ENCODE results near the gene KIF3C. TPM values are rescaled to one million over a fixed set of nuclear protein-coding genes. Genes with fewer than 3 reads are reported as not detected.
A peak's percentile ranks its signal among the peaks of the same experiment; 100 is the strongest.

Gene KIF3C
- total RNA-seq, 1 donor from 2014 or later = 13.2 TPM

GRCh38 chr2:25957743-25958142 lies 24.6 kb downstream of the KIF3C start:
- Mint-ChIP-seq H3K36me3 (peaks cover 13% of the 10 kb centered on the region), H3K27ac (no peak overlapping the region), H3K4me1 (peaks cover 9% of the 10 kb centered on the region), H3K27me3 (ENCODE audit: insufficient read depth, low read depth) (peaks cover 2% of the 10 kb centered on the region), H3K4me3 (no peak overlapping the region), H3K9me3 (no peaks in the 10 kb centered on the region)
- Histone ChIP-seq H3K79me2 (ENCODE audit: low read depth) (no peaks in the 10 kb centered on the region), H3K36me3 (no peaks in the 10 kb centered on the region), H3K27me3 (no peaks in the 10 kb centered on the region), H3K9ac (no peak overlapping the region), H4K20me1 (ENCODE audit: low read depth) (peaks cover 6% of the 10 kb centered on the region), H3F3A (ENCODE audit: low read depth) (peaks cover 5% of the 10 kb centered on the region), H3K27ac (no peak overlapping the region), H2AFZ (replicated peaks) (no peak overlapping the region), H3K9me3 (ENCODE audit: low read depth) (no peaks in the 10 kb centered on the region), H3K4me3 (no peak overlapping the region), H3K4me1 (no peaks in the 10 kb centered on the region), H3K4me2 (no peak overlapping the region)
- no peak for TF ChIP-seq CTCF (IDR thresholded peaks at IDR 0.05)
- no peak for DNase-seq (ENCODE audit: low spot score)

GRCh38 chr2:25955869-25956535 lies 26.3 kb downstream of the KIF3C start:
- H2AFZ ChIP-seq (replicated peaks) = no peak overlapping the region
- no peaks in the 10 kb centered on the region for H3K27me3 ChIP-seq
- peaks cover 13% of the 10 kb centered on the region for H3K36me3 Mint-ChIP-seq
- H3K4me1 Mint-ChIP-seq = peaks cover 2% of the 10 kb centered on the region
- H3F3A ChIP-seq (ENCODE audit: low read depth) = peaks cover 4% of the 10 kb centered on the region
- no peak overlapping the region for H3K27ac ChIP-seq
- H3K27ac Mint-ChIP-seq = no peak overlapping the region
- H3K4me2 ChIP-seq = no peak overlapping the region
- no peak overlapping the region for H3K4me3 Mint-ChIP-seq
- H3K9ac ChIP-seq = no peak overlapping the region
- H4K20me1 ChIP-seq (ENCODE audit: low read depth) = no peaks in the 10 kb centered on the region
- TF ChIP-seq CTCF (IDR thresholded peaks at IDR 0.05) = peak; percentile 18
- no peak for TF ChIP-seq EZH2phosphoT487 (IDR thresholded peaks at IDR 0.05)
- H3K27me3 Mint-ChIP-seq (ENCODE audit: insufficient read depth, low read depth) = peaks cover 2% of the 10 kb centered on the region
- H3K4me3 ChIP-seq = no peak overlapping the region
- H3K79me2 ChIP-seq (ENCODE audit: low read depth) = no peaks in the 10 kb centered on the region
- H3K36me3 ChIP-seq = no peaks in the 10 kb centered on the region
- DNase-seq (ENCODE audit: low spot score) = no peak
- H3K4me1 ChIP-seq = no peaks in the 10 kb centered on the region
- H3K9me3 ChIP-seq (ENCODE audit: low read depth) = no peaks in the 10 kb centered on the region
- no peaks in the 10 kb centered on the region for H3K9me3 Mint-ChIP-seq

GRCh38 chr2:25955036-25955435 lies 27.3 kb downstream of the KIF3C start:
- Histone ChIP-seq H3K36me3 (no peaks in the 10 kb centered on the region), H3K4me2 (no peak overlapping the region), H4K20me1 (ENCODE audit: low read depth) (no peaks in the 10 kb centered on the region), H2AFZ (replicated peaks) (no peak overlapping the region), H3K27me3 (no peaks in the 10 kb centered on the region), H3K4me3 (no peak overlapping the region), H3K9me3 (ENCODE audit: low read depth) (no peaks in the 10 kb centered on the region), H3K79me2 (ENCODE audit: low read depth) (no peaks in the 10 kb centered on the region), H3K27ac (no peak overlapping the region), H3F3A (ENCODE audit: low read depth) (peaks cover 4% of the 10 kb centered on the region), H3K9ac (no peak overlapping the region), H3K4me1 (no peaks in the 10 kb centered on the region)
- H3K4me1 Mint-ChIP-seq = no peaks in the 10 kb centered on the region
- peaks cover 2% of the 10 kb centered on the region for H3K27me3 Mint-ChIP-seq (ENCODE audit: insufficient read depth, low read depth)
- H3K9me3 Mint-ChIP-seq = no peaks in the 10 kb centered on the region
- H3K27ac Mint-ChIP-seq = no peak overlapping the region
- no peak overlapping the region for H3K4me3 Mint-ChIP-seq
- no peak for DNase-seq (ENCODE audit: low spot score)
- TF ChIP-seq EZH2 (IDR thresholded peaks at IDR 0.05) (no peak), EZH2phosphoT487 (IDR thresholded peaks at IDR 0.05) (no peak), CTCF (IDR thresholded peaks at IDR 0.05) (no peak)
- H3K36me3 Mint-ChIP-seq = peaks cover 13% of the 10 kb centered on the region
